GM12865 (cell line): ENCODE measurements around the gene SLCO1B1.
"Not testable (repeated sequence)": the region's sequence is repeated elsewhere in the genome, so short reads cannot be mapped to it uniquely, and the experiment has no call there.

Experiments used
- DNase-seq: peaks from one replicate; pipeline ENCODE4 v3.0.0; 2010; ENCODE audit warnings: low read depth
- H3K4me3 ChIP-seq: 2 replicates; pipeline ENCODE4 v1.5.1; 2011; ENCODE audit warnings: mild to moderate bottlenecking, low read depth, low read length, control low read depth
- TF ChIP-seq, protein P1 (sequence below): IDR thresholded peaks from 2 replicates; pipeline ENCODE4 v1.5.1; 2011; ENCODE audit warnings: low read length, control low read depth, low read depth, inconsistent platforms; ENCODE audit not compliant: insufficient read depth; ENCODE audit errors: missing control alignments

The SLCO1B1 gene

GRCh38 chr12:21169878-21170472 lies 39.0 kb downstream of the SLCO1B1 start:
- TF ChIP-seq, protein P1, sequence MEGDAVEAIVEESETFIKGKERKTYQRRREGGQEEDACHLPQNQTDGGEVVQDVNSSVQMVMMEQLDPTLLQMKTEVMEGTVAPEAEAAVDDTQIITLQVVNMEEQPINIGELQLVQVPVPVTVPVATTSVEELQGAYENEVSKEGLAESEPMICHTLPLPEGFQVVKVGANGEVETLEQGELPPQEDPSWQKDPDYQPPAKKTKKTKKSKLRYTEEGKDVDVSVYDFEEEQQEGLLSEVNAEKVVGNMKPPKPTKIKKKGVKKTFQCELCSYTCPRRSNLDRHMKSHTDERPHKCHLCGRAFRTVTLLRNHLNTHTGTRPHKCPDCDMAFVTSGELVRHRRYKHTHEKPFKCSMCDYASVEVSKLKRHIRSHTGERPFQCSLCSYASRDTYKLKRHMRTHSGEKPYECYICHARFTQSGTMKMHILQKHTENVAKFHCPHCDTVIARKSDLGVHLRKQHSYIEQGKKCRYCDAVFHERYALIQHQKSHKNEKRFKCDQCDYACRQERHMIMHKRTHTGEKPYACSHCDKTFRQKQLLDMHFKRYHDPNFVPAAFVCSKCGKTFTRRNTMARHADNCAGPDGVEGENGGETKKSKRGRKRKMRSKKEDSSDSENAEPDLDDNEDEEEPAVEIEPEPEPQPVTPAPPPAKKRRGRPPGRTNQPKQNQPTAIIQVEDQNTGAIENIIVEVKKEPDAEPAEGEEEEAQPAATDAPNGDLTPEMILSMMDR: peak; percentile 72

GRCh38 chr12:21172079-21172478 lies 41.1 kb downstream of the SLCO1B1 start:
- DNase-seq: no peak
- H3K4me3 ChIP-seq: no peak overlapping the region
- TF ChIP-seq, protein P1: no peak

More at GRCh38 chr12:21169878-21170472, 39.0 kb downstream of the SLCO1B1 start:
- H3K4me3 ChIP-seq: no peak overlapping the region
- DNase-seq: peak; percentile 63

DNA sequence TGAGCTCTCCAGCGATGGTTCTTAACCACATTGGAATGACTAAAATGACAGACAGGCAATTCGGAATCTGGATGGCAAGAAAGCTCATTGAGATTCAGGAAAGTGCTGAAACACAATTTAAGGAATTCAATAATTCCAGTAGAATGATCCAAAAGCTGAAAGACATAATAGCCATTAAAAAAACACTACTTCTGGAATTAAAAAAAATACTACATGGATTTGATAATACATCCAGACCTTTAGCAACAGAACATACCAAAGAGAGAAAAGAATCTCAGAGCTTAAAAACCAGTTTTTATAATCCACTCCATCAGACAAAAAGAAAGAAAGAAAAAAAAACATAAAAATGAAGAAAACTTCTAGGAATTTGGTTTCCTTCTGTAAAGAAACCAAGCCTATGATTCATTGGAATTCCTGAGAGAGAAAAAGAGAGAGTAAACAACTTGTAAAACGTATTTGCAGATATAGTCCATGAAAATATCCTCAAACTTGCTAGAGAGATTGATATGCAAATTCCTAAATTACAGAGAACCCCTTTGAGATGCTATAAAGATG lies 52.8 kb downstream of the SLCO1B1 start:
- no peak overlapping the region for H3K4me3 ChIP-seq
- TF ChIP-seq, protein P1: no peak
- no peak for DNase-seq

DNA sequence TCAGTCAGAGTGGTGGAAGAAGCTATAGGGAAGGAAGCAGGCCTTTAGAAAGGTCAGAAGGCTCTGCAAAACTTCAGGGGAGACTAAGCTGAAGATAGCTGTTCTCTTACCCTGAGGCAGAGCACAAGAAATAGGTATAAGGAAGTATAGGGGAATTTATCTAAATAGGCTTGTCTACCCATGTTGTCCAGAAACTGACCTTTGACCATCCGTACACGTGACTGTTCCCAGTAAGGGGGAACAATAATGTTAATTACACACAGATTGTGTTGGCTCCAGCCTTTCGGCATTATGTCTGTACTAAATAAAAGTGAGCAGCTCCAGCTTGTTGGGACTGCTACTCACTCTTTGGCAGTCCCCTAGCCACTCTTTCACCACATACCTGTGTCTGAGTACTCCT lies 59.0 kb downstream of the SLCO1B1 start:
- TF ChIP-seq, protein P1: no peak

DNA sequence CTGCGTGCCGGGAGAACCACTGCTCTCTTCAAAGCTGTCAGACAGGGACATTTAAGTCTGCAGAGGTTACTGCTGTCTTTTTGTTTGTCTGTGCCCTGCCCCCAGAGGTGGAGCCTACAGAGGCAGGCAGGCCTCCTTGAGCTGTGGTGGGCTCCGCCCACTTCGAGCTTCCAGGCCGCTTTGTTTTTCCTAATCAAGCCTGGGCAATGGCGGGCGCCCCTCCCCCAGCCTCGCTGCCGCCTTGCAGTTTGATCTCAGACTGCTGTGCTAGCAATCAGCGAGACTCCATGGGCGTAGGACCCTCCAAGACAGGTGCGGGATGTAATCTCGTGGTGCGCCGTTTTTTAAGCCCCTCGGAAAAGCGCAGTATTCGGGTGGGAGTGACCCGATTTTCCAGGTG lies 83.4 kb downstream of the SLCO1B1 start:
- not testable (repeated sequence) for DNase-seq, H3K4me3 ChIP-seq

More for the DNA sequence above, 59.0 kb downstream of the SLCO1B1 start:
- DNase-seq: no peak
- no peak overlapping the region for H3K4me3 ChIP-seq

DNA sequence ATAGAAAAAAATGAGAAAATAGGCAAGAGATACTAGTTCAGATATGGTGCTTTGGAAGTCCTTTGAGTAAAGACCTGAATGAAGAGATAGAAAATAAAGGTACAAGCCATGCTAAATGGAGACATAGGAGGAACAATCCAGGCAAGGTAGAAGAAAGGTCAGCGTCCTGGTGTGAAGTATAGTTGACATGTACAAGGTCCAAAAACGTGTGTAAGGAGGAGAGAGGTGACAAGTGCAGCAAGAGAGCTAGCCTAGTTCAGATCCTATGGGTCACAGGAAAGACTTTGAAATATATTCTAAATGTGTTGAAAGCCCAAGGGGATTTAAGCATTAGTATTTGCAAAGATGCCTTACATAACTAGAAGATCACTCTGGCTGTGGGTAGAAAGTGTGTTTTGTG lies 88.2 kb downstream of the SLCO1B1 start:
- DNase-seq: no peak
- H3K4me3 ChIP-seq: no peak overlapping the region
- TF ChIP-seq, protein P1: no peak

GRCh38 chr12:21220266-21220665 lies 89.3 kb downstream of the SLCO1B1 start:
- H3K4me3 ChIP-seq: no peak overlapping the region
- TF ChIP-seq, protein P1: no peak
- no peak for DNase-seq
